ENCODE data around the gene KAZN. TPM values are rescaled to one million over a fixed set of nuclear protein-coding genes. Genes with fewer than 3 reads are reported as not detected.

The KAZN gene
- polyA plus RNA-seq, 3 donors: 2.6 to 13.7 (median 10.8) TPM

- H3K27ac ChIP-seq (ENCODE audit: low read depth, low read length): no peak overlapping the region
- 75 to 86% (median 81%) methylated on average over 13 of the region's 13 CpGs for WGBS, 3 donors
These were observed 263.8 kb downstream of the KAZN start for GRCh38 chr1:14862114-14862771.

DNA sequence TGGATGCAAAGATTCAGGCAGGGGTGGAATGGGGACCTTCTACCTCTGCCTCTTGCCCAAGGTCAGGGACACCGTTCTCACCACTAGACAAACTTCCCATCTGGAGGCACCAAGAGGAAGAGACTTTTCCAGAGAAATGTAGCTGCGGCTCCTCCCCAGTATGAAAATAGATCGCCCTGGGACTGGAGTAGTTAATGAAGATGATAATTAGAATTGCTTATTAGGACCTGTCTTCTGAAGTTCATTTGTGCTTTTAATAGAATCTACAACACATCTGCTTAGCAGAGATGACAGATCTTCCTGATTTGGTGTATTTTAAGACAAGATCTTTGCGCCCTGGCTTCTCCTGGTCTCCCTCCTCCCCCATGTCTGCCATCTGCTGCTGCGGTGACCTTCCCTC, 266.6 kb downstream of the KAZN start:
- no peak overlapping the region for H3K27ac ChIP-seq (ENCODE audit: low read depth, low read length)
- WGBS, 3 donors: 80 to 86% (median 85%) methylated on average over 5 of the region's 5 CpGs

DNA sequence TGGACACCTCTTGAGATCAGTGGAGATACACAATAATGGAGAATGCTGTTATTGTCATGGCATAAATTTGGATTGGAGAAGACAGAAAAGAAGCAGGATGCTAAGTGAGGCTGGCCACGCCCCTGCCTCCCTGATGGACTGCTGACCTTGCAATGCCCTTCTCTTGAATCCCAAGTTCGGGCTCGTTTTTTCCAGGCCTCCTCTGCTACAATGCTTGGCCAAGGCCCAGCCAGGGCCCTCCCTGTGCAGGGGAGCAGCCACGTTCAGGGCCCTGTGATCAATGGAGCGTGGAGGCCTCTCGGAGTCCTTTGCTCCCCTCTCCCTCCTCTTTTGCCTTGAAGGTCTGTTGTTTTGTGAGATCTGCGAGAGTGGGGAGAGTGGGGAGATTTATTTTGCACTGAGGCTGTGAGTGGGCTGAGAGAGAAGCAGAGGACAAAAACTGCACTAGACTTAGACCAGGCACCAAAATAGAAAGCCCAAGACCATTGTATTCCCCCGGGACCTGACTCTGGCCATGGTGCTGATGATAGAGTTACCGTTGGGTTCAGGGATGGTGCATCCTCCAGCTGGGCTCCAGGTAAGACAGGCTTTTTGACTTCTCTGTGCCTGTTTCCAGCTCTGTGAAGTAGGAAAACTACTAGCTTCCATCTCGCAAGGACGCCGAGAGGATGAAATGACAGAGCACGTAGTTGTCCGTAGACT, 268.6 kb downstream of the KAZN start:
- no peak overlapping the region for H3K27ac ChIP-seq (ENCODE audit: low read depth, low read length)
- WGBS, 3 donors: 71 to 74% (median 73%) methylated on average over 14 of the region's 14 CpGs

- H3K27ac ChIP-seq (ENCODE audit: low read depth, low read length): no peak overlapping the region
- 68 to 73% (median 70%) methylated on average over 4 of the region's 4 CpGs for WGBS, 3 donors
These were observed 270.7 kb downstream of the KAZN start for GRCh38 chr1:14869187-14869586.

DNA sequence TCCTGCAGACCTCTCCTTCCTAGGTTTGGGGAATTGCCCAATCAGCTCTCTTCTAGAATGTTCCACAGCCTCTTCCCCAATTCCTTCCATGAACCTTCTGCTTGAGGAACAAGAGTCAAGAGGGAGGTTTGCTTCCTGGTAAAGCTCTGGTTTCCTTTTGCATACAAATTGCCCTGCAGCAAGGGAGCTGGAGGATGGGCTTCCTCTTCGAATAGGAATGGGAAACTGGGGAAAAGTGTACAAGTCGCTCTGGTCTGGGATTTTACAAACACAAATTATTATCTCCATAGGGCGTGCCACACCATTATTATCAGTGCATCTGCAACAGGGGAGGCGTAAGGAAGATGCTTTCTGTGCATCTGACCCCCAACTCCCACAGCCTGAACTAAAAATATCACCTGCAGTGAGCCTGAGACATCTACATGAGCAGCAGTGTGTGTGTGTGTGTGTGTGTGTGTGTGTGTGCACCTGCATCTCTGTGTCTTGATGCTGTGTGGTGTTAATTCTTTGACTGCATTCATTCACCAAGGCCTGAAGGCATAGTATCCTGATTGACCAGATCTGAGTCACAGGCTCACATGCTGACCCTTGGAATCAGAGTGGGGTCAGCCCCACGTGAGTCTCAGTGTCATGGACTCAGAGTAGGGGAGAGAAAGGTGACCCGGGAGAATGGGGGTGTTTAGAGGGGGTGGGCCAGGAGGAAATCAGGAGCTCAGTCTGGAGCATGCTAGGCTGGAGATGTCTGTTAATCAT, 272.9 kb downstream of the KAZN start:
- WGBS, 3 donors: 67 to 77% (median 75%) methylated on average over 6 of the region's 6 CpGs
- H3K27ac ChIP-seq (ENCODE audit: low read depth, low read length): no peak overlapping the region

- 73 to 90% (median 83%) methylated on average over 3 of the region's 3 CpGs for WGBS, 3 donors
- H3K27ac ChIP-seq (ENCODE audit: low read depth, low read length): no peak overlapping the region
These were observed 274.3 kb downstream of the KAZN start for GRCh38 chr1:14872762-14873161.

- H3K27ac ChIP-seq (ENCODE audit: low read depth, low read length): no peak overlapping the region
- WGBS, 3 donors: 52 to 83% (median 53%) methylated on average over 4 of the region's 4 CpGs
These were observed 275.2 kb downstream of the KAZN start for GRCh38 chr1:14873677-14874076.

- WGBS, 3 donors: 25 to 47% (median 46%) methylated on average over 11 of the region's 11 CpGs
- no peak overlapping the region for H3K27ac ChIP-seq (ENCODE audit: low read depth, low read length)
These were observed 277.3 kb downstream of the KAZN start for GRCh38 chr1:14875524-14876509.

- 94 to 100% (median 100%) methylated on average over 1 of the region's 1 CpG for WGBS, 3 donors
- H3K27ac ChIP-seq (ENCODE audit: low read depth, low read length): no peak overlapping the region
These were observed 278.3 kb downstream of the KAZN start for GRCh38 chr1:14876747-14877146.

- H3K27ac ChIP-seq (ENCODE audit: low read depth, low read length): no peak overlapping the region
- 93 to 97% (median 96%) methylated on average over 3 of the region's 3 CpGs for WGBS, 3 donors
These were observed 278.7 kb downstream of the KAZN start for GRCh38 chr1:14877224-14877623.

DNA sequence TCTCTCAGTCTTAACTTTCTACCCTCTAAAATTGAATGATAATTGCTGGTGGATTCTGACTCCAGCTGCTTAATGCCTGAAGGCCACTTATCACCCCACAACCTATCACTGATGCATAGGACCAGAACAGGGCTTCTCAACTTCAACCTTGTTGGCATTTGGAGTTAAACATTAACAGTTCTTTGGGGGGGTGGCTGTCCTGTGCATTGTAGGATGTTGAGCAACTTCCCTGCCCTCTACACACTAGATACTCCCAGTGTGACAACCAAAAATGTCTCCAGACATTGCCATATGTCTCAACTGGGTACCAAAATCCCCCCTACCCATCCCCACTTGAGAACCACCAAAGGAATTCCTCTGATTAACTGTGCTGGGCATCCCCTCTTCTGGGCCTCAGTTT, 279.6 kb downstream of the KAZN start:
- no peak overlapping the region for H3K27ac ChIP-seq (ENCODE audit: low read depth, low read length)

DNA sequence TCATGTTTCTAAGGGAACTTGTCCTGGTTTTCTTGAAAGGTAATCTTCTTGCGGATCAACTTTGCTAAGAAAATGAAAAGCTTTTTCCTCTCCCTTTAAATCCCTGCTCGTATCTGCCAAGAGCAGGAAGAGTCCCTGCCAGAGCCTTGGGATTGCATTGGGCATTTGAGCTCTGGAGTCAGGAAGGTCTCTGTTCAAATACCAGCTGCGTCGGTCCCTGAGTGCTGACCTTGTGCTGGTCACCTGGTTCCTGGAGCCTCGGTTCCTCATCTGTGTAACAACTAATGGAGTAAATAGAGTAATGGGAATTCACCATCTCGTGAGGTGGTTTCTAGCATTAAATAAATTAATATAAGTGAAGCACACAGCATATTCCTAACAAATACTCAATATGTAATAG, 280.5 kb downstream of the KAZN start:
- WGBS, 3 donors: 44 to 74% (median 71%) methylated on average over 6 of the region's 6 CpGs
- H3K27ac ChIP-seq (ENCODE audit: low read depth, low read length): no peak overlapping the region

DNA sequence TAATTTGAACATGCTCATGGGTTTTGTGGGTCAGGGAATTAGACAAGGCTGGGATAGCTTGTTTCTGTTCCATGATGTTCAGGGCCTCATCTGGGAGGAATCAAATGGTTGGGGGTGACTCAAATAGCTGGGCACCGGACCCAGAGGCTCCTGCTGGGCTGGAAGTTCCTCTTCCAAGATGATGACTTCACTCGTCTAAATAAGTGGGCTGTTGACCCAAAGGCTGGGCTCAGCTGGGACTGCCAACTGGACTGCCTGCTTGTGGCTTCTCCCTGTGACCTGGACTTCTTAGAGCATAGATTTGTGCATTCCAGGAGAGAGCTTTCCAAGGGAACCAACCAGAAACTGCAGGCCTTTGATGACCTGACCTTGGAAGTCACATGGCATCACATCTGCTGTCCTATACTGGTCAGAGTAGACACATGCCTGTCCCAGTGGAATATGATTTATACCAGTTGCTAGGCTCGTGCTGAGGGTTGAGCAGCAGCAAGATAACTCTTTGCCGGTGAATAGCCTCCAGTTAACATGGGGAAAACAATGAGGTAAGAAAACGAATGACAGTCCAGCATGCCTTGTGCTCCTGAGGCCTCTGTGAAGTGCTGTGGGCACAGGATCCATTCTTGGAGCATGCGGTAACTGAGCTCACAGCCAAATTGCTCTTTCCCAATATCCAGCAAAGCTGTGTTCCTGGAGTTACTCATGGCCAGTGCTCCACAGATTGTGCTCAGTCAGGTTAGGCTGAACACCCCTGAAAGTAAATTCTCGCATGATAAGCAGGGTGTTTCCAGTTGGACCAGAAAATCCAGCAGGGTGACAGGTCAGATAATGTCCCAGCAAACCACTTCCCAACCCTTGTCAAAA, 282.2 kb downstream of the KAZN start:
- 58 to 72% (median 60%) methylated on average over 7 of the region's 7 CpGs for WGBS, 3 donors
- no peak overlapping the region for H3K27ac ChIP-seq (ENCODE audit: low read depth, low read length)

DNA sequence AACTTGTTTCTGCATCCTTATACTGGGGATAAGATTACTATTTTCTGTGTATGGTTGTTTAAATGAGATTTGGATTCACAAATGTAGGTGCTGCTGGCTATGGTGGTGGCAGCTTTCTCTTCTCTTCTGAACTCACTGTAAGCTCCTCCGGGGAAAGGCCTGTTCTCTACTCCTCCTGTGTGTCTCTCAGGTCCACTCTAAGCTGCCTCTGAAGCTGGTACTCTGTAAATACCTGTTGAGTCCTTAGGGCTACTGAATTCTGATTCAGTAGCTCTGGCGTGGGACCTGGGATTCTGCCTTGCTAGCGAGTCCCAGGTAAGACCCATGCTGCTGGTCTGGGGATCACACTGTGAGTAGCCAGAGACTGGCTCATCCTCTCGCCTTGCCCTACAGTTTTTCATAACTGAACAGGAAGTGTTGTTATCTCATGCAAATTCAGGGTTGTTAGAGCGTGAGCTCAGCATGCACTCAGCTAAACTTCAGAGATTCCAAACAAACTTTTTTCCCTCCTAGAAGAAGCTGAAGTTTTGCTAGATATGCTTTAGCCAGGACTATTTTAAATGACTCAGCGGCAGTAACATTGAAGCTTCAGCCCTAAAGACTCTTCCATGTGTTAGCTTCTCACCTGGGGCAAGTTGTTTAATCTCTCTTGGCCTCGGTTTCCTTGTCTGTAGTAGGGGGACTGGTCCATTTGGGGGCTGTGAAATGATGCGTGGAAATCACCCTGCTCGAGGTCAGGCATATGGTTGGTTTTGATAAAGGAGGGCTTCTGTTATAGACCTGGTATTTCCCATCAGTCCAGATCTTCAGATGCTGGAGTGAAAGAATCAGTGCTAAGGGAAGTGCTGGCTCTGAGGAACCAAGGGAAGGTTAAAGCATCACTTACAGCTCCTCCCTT, 283.5 kb downstream of the KAZN start:
- WGBS, 3 donors: 75 to 79% (median 79%) methylated on average over 9 of the region's 9 CpGs
- no peak overlapping the region for H3K27ac ChIP-seq (ENCODE audit: low read depth, low read length)

- no peak overlapping the region for H3K27ac ChIP-seq (ENCODE audit: low read depth, low read length)
- WGBS, 3 donors: 67 to 83% (median 72%) methylated on average over 15 of the region's 15 CpGs
These were observed 286.2 kb downstream of the KAZN start for GRCh38 chr1:14884614-14885175.

DNA sequence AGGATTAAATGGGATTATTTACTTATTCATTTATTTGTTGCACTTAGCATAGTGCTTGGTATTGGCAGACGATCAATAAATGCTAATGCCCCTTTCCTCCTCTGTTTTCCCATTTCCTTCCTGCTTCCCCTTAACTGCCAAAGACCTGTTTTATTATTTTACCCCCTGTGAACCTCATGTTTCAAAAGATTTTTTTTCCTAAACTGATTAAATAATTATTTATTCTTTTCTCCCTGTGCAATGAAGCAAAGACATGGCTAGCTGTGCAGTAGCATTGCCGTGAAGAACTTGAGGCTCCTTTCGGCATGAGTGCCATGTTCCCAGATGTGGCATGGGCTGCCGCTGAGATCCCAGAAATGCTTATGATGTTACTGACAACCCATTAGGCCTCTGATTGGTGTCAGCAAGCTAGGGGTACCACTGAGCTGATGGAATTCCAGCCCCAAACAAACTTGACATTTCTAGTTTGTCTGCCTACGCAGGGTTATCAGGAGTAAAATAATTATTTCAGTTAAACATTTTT, 288.6 kb downstream of the KAZN start:
- 89 to 91% (median 90%) methylated on average over 5 of the region's 5 CpGs for WGBS, 3 donors
- H3K27ac ChIP-seq (ENCODE audit: low read depth, low read length): no peak overlapping the region
